Measurements from ENCODE around the gene CXCL12.

Gene CXCL12

DNA sequence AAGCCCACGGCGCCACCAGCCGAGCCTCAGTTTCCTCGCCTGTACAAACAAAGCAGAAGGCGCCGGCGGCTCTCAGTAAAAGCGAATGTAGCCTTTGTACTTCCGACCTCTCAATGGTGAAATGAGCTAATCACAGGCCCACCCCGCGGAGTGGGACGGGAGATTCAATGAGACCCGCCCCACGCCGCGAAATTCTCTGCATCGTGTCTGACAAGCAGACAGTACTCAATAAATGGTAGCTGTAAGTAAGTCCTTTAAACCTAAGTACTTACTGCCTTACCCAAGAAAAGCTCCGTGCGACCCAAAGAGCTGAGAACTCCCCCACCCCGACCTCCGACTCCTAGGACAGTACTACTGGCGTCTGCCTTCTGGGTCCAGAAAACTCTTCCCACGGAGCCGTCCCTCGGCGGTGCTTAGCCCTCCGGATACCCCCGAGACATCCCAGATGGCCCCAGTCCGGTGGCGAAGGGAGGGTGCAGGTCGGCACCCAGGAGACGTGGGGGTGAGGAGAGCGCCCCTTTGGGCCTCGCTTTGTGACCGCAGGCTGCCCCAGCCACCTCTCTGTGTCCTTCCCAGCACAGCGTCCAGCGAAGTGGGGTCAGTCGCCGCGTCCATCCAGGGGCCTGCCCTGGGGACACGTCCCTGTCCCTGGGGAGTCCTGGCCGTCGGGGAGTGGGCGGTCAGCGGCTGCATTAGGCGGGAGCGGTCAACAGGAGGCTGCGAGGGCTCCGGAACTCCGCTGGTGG is 972 bp upstream of the CXCL12 start:
- DNase-seq (ENCODE audit: low read depth), result no peak
- no peak for TF ChIP-seq CTCF (IDR thresholded peaks at IDR 0.05; ENCODE audit: low read depth, low read length, missing control alignments)
- H3K4me3 ChIP-seq (ENCODE audit: low read depth, low read length), result no peak overlapping the region

- H3K4me3 ChIP-seq (ENCODE audit: low read depth, low read length), result no peak overlapping the region
- no peak for TF ChIP-seq CTCF (IDR thresholded peaks at IDR 0.05; ENCODE audit: low read depth, low read length, missing control alignments)
- no peak for DNase-seq (ENCODE audit: low read depth)
Measured at GRCh38 chr10:44384601-44385025, 284 bp downstream of the CXCL12 start.

GRCh38 chr10:44383749-44384600 is 922 bp downstream of the CXCL12 start:
- TF ChIP-seq CTCF (IDR thresholded peaks at IDR 0.05; ENCODE audit: low read depth, low read length, missing control alignments), result no peak
- H3K4me3 ChIP-seq (ENCODE audit: low read depth, low read length), result no peak overlapping the region
- DNase-seq (ENCODE audit: low read depth), result no peak

GRCh38 chr10:44382981-44383748 is 1.7 kb downstream of the CXCL12 start:
- no peak for TF ChIP-seq CTCF (IDR thresholded peaks at IDR 0.05; ENCODE audit: low read depth, low read length, missing control alignments)
- no peak for DNase-seq (ENCODE audit: low read depth)
- no peak overlapping the region for H3K4me3 ChIP-seq (ENCODE audit: low read depth, low read length)

DNA sequence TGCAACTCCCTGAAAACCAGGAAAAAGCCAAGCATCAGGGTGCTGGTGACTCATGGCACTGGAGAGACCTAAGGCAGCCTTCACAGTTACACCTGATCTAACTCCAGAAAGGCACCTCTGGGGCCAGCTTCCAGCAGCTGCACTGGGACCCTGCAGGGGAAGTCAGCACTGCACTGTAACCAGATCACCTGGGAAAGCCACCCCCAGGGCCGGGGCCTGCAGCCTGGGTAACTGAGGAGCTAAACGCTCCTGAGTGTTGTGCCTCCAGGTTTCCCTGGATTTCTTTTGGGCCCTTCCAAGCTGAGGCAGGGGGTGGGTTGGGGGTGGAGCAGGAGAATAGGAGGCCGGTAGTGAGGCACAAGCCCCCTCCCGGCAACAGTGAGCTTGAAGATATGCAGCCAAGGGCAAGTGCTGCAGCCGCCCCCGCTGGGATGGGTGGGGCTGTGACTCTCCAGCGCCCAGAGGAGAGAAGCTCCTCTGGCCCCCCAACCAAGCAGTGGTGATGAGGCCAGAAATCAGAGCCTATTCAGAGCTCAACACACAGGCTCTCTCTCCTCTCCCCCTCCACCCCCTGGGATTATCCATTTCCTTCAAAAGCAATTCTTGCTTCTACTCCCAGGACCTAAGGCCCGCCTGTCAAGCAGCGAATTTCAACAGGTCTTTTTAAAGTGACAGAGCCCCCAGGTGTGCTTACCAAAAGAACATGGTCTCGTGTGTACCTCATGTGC is 2.6 kb downstream of the CXCL12 start:
- no peak overlapping the region for H3K4me3 ChIP-seq (ENCODE audit: low read depth, low read length)
- no peak for TF ChIP-seq CTCF (IDR thresholded peaks at IDR 0.05; ENCODE audit: low read depth, low read length, missing control alignments)
- DNase-seq (ENCODE audit: low read depth), result no peak

GRCh38 chr10:44380829-44381600 is 3.9 kb downstream of the CXCL12 start:
- no peak for TF ChIP-seq CTCF (IDR thresholded peaks at IDR 0.05; ENCODE audit: low read depth, low read length, missing control alignments)
- no peak for DNase-seq (ENCODE audit: low read depth)
- H3K4me3 ChIP-seq (ENCODE audit: low read depth, low read length), result no peak overlapping the region
